Tibial artery (tissue), 4 donors: Measurements from ENCODE around the gene WDR27.

Experiments used
- DNase-seq, 2 donors: peaks; one replicate each; pipeline ENCODE4 v3.0.0-alpha.2; 2019
- H3K27ac ChIP-seq, 2 donors: fragments of 200-600 bp; sonication (generic) in 1 of 2; 1 replicate in 1 of 2; 2 replicates in 1 of 2; pipeline ENCODE4 v1.5.1; 2018 to 2019; ENCODE audit warnings: mild to moderate bottlenecking in 1 of 2
- H3K27me3 ChIP-seq, 2 donors: fragments of 200-600 bp; sonication (generic) in 1 of 2; one replicate each; pipeline versions ENCODE4 v1.5.1 to v1.6.0; 2016 to 2019
- H3K36me3 ChIP-seq, 3 donors: fragments of 200-600 bp; sonication (generic) in 2 of 3; one replicate each; pipeline ENCODE4 v1.5.1; 2016 to 2019; ENCODE audit warnings: mild to moderate bottlenecking in 2 of 3
- H3K4me1 ChIP-seq, 4 donors: fragments of 200-600 bp; sonication (generic) in 2 of 4; 1 replicate in 3 of 4; 2 replicates in 1 of 4; pipeline ENCODE4 v1.5.1; 2016 to 2019
- H3K4me3 ChIP-seq, 2 donors: fragments of 200-600 bp; sonication (generic) in 1 of 2; 1 replicate in 1 of 2; 2 replicates in 1 of 2; pipeline ENCODE4 v1.5.1; 2018 to 2019; ENCODE audit warnings: mild to moderate bottlenecking in 2 of 2
- H3K9me3 ChIP-seq, 3 donors: fragments of 200-600 bp; sonication (generic) in 1 of 3; one replicate each; pipeline ENCODE4 v1.5.1; 2016 to 2019
- intact Hi-C: fragments of 100-400 bp; cut with DNase I; formaldehyde crosslinking; loops from one replicate; pipeline ENCODE4 v1.15.0; 2023; ENCODE audit warnings: low total_unique reads
- TF ChIP-seq, protein P1 (sequence below), 2 experiments: fragments of 200-600 bp in 1 of 2; fragments of 450-650 bp in 1 of 2; IDR thresholded peaks; one replicate each; pipeline ENCODE4 v1.5.1; 2017 to 2019; ENCODE audit warnings: antibody characterized with exemption in 2 of 2, mild to moderate bottlenecking in 1 of 2, moderate library complexity in 1 of 2

The WDR27 gene

DNA sequence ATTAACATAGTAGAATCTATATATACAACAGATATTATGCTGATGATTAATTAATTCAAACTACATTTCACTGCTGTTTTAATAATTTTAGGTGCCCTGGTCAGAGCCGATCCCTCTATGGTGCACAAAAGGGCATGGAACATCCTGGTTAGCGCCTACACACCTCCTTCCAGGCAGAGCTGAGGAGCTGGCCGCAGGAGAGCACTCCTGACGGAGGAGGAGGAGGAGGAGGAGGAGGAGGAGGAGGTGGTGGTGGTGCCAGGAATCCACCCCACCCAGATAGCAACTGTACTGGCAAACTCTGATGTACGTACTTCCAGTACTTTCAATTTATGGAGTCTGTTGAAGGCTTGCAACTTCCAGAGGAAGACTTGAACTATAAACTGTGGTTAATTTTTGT lies 244.1 kb downstream of the WDR27 start:
- intact Hi-C loops, result no loop called here
- H3K4me1 ChIP-seq, result peaks cover 0 to 3% (median 0%) of the 10 kb centered on the region in 4 donors
- TF ChIP-seq, protein P1, sequence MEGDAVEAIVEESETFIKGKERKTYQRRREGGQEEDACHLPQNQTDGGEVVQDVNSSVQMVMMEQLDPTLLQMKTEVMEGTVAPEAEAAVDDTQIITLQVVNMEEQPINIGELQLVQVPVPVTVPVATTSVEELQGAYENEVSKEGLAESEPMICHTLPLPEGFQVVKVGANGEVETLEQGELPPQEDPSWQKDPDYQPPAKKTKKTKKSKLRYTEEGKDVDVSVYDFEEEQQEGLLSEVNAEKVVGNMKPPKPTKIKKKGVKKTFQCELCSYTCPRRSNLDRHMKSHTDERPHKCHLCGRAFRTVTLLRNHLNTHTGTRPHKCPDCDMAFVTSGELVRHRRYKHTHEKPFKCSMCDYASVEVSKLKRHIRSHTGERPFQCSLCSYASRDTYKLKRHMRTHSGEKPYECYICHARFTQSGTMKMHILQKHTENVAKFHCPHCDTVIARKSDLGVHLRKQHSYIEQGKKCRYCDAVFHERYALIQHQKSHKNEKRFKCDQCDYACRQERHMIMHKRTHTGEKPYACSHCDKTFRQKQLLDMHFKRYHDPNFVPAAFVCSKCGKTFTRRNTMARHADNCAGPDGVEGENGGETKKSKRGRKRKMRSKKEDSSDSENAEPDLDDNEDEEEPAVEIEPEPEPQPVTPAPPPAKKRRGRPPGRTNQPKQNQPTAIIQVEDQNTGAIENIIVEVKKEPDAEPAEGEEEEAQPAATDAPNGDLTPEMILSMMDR (IDR thresholded peaks at IDR 0.05), result no peak
- H3K27me3 ChIP-seq, result no peaks in the 10 kb centered on the region
- no peak overlapping the region for H3K4me3 ChIP-seq
- H3K9me3 ChIP-seq, result peaks cover 0 to 6% (median 0%) of the 10 kb centered on the region in 3 donors
- H3K36me3 ChIP-seq, result no peaks in the 10 kb centered on the region
- DNase-seq, result no peak
- no peak overlapping the region for H3K27ac ChIP-seq

- Histone ChIP-seq H3K27ac (no peak overlapping the region), H3K36me3 (no peaks in the 10 kb centered on the region), H3K4me3 (no peak overlapping the region), H3K4me1 (peaks cover 0 to 8% (median 0%) of the 10 kb centered on the region in 4 donors), H3K9me3 (peaks cover 0 to 6% (median 0%) of the 10 kb centered on the region in 3 donors), H3K27me3 (no peaks in the 10 kb centered on the region)
- intact Hi-C loops, result no loop called here
- TF ChIP-seq, protein P1 (IDR thresholded peaks at IDR 0.05), result no peak
- DNase-seq, result no peak
These were observed 245.0 kb downstream of the WDR27 start for GRCh38 chr6:169456840-169457239.

DNA sequence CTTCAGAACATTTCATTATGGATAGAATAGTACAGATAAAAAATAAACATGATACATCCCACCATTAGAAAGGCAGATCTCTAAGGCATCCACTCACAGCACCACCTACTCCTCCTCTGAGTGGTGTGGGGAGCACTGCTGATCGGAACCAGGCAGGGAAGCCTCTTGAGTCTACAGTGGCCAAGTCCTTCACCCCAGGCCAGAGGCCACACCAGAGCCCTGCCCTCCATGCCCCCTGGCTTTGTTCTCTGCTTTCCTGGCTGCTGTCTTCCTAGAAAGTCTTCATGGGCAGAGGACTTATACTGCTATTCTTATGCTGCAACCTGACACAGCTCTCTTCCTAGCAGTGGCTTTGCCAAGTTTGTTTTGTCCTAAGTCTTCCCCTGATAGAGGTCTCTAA lies 246.4 kb downstream of the WDR27 start:
- Histone ChIP-seq H3K9me3 (peaks cover 0 to 6% (median 0%) of the 10 kb centered on the region in 3 donors), H3K4me1 (peaks cover 0 to 19% (median 1%) of the 10 kb centered on the region in 4 donors), H3K36me3 (no peaks in the 10 kb centered on the region), H3K4me3 (no peak overlapping the region), H3K27ac (no peak overlapping the region), H3K27me3 (no peaks in the 10 kb centered on the region)
- TF ChIP-seq, protein P1 (IDR thresholded peaks at IDR 0.05), result no peak
- no peak for DNase-seq
- intact Hi-C loops, result no loop called here

- no peaks in the 10 kb centered on the region for H3K36me3 ChIP-seq
- TF ChIP-seq, protein P1 (IDR thresholded peaks at IDR 0.05), result no peak
- H3K27me3 ChIP-seq, result no peaks in the 10 kb centered on the region
- no peak for DNase-seq
- no peak overlapping the region for H3K27ac ChIP-seq
- peaks cover 0 to 19% (median 3%) of the 10 kb centered on the region in 4 donors for H3K4me1 ChIP-seq
- intact Hi-C loops, result no loop called here
- H3K4me3 ChIP-seq, result no peak overlapping the region
- peaks cover 0 to 2% (median 0%) of the 10 kb centered on the region in 3 donors for H3K9me3 ChIP-seq
These were observed 247.0 kb downstream of the WDR27 start for GRCh38 chr6:169454872-169455204.

GRCh38 chr6:169454204-169454871 lies 247.5 kb downstream of the WDR27 start:
- DNase-seq, result peak in 1 of 2 donors; percentile 62
- Histone ChIP-seq H3K4me1 (peaks cover 0 to 19% (median 3%) of the 10 kb centered on the region in 4 donors), H3K36me3 (no peaks in the 10 kb centered on the region), H3K4me3 (no peak overlapping the region), H3K27me3 (no peaks in the 10 kb centered on the region), H3K27ac (no peak overlapping the region), H3K9me3 (no peaks in the 10 kb centered on the region)
- TF ChIP-seq, protein P1 (IDR thresholded peaks at IDR 0.05), result no peak
- intact Hi-C loops, result no loop called here
